Measurements from ENCODE around the gene ARHGEF2. TPM values are rescaled to one million over a fixed set of nuclear protein-coding genes. Genes with fewer than 3 reads are reported as not detected.

The ARHGEF2 gene
- total and polyA plus RNA-seq, 11 donors, result 23.9 to 98.6 (median 57.0) TPM

DNA sequence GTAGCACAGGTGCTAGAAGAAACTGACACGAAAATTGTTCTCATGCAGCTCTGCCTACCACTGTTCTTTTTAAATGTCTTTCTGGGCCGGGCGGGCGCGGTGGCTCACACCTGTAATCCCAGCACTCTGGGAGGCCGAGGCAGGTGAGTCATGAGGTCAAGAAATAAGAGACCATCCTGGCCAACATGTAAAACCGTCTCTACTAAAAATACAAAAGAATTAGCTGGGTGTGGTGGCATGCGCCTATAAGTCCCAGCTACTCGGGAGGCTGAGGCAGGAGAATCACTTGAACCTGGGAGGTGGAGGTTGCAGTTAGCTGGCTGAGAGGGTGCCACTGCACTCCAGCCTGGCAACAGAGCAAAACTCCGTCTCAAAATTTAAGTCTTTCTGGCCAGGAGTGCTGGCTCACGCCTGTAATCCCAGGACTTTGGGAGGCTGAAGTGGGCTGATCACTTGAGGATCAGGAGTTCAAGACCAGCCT is 66.3 kb downstream of the ARHGEF2 start:
- TF ChIP-seq, protein P1, sequence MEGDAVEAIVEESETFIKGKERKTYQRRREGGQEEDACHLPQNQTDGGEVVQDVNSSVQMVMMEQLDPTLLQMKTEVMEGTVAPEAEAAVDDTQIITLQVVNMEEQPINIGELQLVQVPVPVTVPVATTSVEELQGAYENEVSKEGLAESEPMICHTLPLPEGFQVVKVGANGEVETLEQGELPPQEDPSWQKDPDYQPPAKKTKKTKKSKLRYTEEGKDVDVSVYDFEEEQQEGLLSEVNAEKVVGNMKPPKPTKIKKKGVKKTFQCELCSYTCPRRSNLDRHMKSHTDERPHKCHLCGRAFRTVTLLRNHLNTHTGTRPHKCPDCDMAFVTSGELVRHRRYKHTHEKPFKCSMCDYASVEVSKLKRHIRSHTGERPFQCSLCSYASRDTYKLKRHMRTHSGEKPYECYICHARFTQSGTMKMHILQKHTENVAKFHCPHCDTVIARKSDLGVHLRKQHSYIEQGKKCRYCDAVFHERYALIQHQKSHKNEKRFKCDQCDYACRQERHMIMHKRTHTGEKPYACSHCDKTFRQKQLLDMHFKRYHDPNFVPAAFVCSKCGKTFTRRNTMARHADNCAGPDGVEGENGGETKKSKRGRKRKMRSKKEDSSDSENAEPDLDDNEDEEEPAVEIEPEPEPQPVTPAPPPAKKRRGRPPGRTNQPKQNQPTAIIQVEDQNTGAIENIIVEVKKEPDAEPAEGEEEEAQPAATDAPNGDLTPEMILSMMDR (IDR thresholded peaks at IDR 0.05), result no peak
- no peak for TF ChIP-seq POLR2A (IDR thresholded peaks at IDR 0.05)
- WGBS, 4 donors, result 87 to 89% (median 88%) methylated on average over 11 of the region's 11 CpGs
- Histone ChIP-seq H3K27me3 (no peaks in the 10 kb centered on the region), H3K4me1 (peaks cover 0 to 22% (median 10%) of the 10 kb centered on the region in 12 donors), H3K4me3 (no peak overlapping the region), H3K27ac (peak overlapping the region in 8 of 12 donors; percentile 90 to 95 (median 94)), H3K36me3 (peaks cover 0 to 85% (median 81%) of the 10 kb centered on the region in 9 donors), H3K9me3 (no peaks in the 10 kb centered on the region)
- no peak for DNase-seq
- intact Hi-C loops (cut with DNase I), result loop anchor here in 4 of 10 donors (5.0 to 10.0 kb wide), 3 partner anchors 50 to 403 kb away; partner anchors contain the start of genes GON4L (in 1 of the 4) and SYT11 (in 1 of the 4)
- no peak for ATAC-seq

DNA sequence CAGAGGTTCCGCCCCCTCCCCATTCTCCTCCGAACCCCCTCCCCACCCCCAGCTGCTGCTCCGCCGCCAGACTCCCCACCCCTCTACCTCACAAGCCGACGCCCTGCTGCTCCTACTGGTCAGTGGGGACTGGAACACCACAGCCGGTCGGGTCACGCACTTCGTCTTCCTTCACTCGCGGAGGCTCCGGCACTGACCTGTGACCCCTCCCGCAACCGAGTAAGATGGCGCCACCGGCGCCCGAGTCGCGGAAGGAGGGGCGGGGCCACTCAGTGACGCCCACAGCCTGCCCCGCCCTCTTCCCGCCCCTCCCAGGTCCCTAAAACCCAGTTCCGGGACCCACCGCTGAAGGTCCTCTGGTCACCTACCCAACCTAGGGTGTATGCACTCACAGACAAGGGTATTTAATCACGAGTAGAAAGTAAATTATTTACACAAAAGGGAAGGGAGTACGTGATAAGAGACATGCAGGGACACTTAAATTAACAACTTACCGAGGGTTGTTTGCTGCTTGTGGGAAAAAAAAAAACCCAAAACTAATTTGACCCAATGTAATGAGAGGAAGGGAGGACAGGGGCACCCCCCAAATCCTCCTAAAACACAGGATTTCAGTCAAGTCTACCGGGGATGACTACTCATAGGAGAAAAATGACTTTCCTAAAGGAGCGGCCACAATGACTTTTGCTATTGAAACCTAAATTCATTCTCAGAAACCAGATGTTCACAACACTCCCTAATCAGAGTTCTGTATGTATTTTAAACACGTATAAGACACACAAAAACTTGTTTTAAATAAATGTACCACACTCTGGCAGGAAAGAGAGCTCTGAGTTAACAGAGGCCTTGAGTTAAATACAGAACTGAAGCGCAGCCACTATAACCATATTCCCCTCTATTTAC is 66.9 kb downstream of the ARHGEF2 start, which contains the start of gene RIT1:
Gene RIT1 (minus strand): TSS at position 194 of the 900 bp plus-strand sequence. CDS start 588 bp downstream, outside the sequence.
- H3K4me3 ChIP-seq, result peak within 1 kb of the TSS; percentile 65 to 97 (median 80)
- peak within 1 kb of the TSS; percentile 80 to 95 (median 92) for H3K27ac ChIP-seq
- ATAC-seq (peak; percentile 97 to 99 (median 99)), DNase-seq (peak; percentile 90 to 94 (median 91))
- H3K36me3 ChIP-seq, result peaks cover 0 to 85% (median 81%) of the 10 kb centered on the region in 9 donors
- H3K4me1 ChIP-seq, result peaks cover 0 to 22% (median 10%) of the 10 kb centered on the region in 12 donors
- intact Hi-C loops (cut with DNase I), result loop anchor here in 6 of 10 donors (2.0 to 10.0 kb wide), 5 partner anchors 49 to 403 kb away; partner anchors contain the start of genes GON4L (in 2 of the 6) and SYT11 (in 1 of the 6)
- no peaks in the 10 kb centered on the region for H3K9me3 ChIP-seq
- H3K27me3 ChIP-seq, result no peaks in the 10 kb centered on the region
- 7 to 10% (median 7%) methylated on average over 28 to 34 of the region's 34 CpGs for WGBS, 4 donors
- peak in 1 of 2 donors; percentile 63 for TF ChIP-seq POLR2A (IDR thresholded peaks at IDR 0.05)
- TF ChIP-seq, protein P1 (IDR thresholded peaks at IDR 0.05), result peak in 2 of 12 donors; percentile 4 to 13

DNA sequence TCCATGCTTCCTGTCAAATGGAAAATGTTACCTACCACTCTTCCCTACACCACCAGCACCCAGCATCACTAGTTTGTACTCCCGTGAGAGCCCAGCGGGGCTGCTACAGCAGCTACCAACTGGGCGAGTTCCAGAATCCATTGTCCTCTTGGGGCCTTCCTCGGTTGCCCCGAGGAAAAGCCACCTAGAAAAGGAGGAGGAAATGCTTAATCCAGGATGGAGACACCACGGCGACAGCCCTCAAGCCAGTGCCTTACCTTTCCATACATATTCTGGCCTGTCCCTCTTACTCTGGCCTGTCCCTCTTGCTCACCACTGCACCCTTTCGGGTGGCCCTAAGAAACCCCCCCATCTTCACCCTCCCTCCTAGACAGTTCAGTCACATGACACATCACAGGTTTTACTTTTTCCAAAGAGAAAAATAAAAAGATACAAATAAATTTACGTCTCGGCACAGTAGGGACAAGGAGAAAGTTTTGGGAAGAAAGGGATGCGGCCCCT is 67.7 kb downstream of the ARHGEF2 start:
- Histone ChIP-seq H3K27me3 (no peaks in the 10 kb centered on the region), H3K9me3 (no peaks in the 10 kb centered on the region), H3K4me1 (peaks cover 0 to 22% (median 10%) of the 10 kb centered on the region in 12 donors), H3K36me3 (peaks cover 0 to 85% (median 81%) of the 10 kb centered on the region in 9 donors), H3K27ac (peak overlapping the region; percentile 80 to 95 (median 92)), H3K4me3 (peak overlapping the region; percentile 65 to 97 (median 80))
- 0 to 3% (median 1%) methylated on average over 11 of the region's 11 CpGs for WGBS, 4 donors
- TF ChIP-seq, protein P1 (IDR thresholded peaks at IDR 0.05), result peak in 2 of 12 donors; percentile 19 to 32
- TF ChIP-seq POLR2A (IDR thresholded peaks at IDR 0.05), result no peak
- DNase-seq (peak in 3 of 5 donors; percentile 16 to 33 (median 32)), ATAC-seq (peak; percentile 58 to 74 (median 63))
- intact Hi-C loops (cut with DNase I), result loop anchor here in 6 of 10 donors (2.0 to 10.0 kb wide), 5 partner anchors 48 to 404 kb away; partner anchors contain the start of genes GON4L (in 2 of the 6) and SYT11 (in 1 of the 6)
